ENCODE measurements around the gene PPP1R1A. TPM values are rescaled to one million over a fixed set of nuclear protein-coding genes. Genes with fewer than 3 reads are reported as not detected.

The PPP1R1A gene
- total and polyA plus RNA-seq, 2 experiments from 2014 or later = 154 to 196 TPM

DNA sequence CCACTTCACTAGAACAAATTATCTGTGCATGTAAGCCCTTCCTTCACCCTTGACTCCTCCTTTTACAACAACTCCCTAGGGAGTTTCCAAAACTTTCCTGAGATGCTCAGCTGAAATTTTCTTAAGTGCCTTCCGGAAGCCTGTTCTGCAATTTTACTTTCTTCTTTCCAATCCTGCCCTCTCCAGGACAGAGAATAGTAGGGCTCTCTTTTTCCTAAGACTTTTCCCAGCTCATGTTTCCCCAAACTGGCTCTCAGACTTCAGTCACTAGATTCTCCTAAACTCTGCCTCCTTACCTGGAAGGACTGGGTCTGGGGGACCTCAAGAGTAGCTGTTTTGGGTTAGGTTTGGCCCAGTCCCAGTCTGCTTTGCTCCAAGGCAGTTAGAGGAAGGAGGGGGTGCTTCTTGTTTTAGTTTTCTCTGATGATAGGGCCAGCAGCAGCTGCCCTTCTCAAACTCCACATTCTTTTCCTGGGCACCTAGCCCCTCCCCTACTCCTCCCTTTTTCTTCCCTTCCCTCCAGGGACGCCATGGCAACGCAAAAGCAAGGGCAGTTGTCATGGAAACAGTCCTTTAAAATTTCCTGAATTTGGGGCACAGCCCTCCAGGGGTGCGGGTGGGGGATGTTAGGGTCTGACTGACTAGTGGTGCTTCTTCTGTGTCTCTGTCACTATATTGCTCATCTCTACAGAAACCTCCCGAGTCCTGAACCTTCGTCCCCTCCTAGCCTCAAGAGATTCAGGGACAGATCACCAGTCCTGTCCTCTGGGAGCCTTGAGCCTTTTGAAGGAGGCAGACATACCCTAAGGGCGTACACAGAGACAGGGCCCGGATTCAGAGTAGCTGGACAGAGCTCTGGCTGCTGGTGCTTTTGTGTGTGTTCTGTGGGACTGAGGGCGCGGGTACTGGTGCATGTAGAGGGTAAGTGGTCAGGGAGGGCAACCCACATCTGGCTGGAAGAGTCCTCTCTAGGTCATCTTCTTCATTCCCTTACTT lies 17.0 kb downstream of the PPP1R1A start:
- no peaks in the 10 kb centered on the region for H3K9me3 ChIP-seq (ENCODE audit: low read depth)
- peak; percentile 8 for TF ChIP-seq CTCF (IDR thresholded peaks at IDR 0.05; ENCODE audit: low read depth, low read length)
- no peak overlapping the region for H3K27ac ChIP-seq
- H3K4me3 ChIP-seq = no peak overlapping the region
- DNase-seq (ENCODE audit: low read depth in 1 of 2, low spot score in 1 of 2) = peak; percentile 34 to 44
- H3K36me3 ChIP-seq = no peaks in the 10 kb centered on the region
- H3K4me1 ChIP-seq (ENCODE audit: low read depth) = no peaks in the 10 kb centered on the region
- no peaks in the 10 kb centered on the region for H3K27me3 ChIP-seq

DNA sequence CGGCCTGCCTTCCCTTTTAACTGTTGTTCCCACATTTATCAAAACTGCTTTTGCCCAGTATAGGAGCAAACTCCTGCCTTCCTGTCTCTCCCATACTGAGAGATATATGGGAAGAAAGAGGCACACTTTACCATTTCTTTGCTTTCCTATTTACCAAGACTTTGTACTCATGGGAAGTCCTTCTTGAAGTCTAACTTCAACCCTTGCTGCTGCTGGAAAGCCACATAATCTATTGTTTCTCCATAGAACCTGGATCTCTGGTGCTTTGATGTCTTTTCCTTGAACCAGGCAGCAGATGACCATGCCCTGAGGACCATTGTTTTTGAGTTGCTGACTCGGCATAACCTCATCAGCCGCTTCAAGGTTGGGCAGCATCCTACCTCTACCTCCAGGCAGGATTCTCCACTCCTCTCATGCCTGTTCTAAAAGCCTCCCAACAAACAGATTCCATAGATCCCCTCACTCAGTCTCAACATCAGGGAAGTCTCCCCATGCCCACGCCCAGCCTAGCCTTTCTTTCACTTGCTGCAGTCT lies 18.4 kb downstream of the PPP1R1A start:
- H3K9me3 ChIP-seq (ENCODE audit: low read depth) = no peaks in the 10 kb centered on the region
- no peak for DNase-seq (ENCODE audit: low read depth in 1 of 2, low spot score in 1 of 2)
- peaks cover 12% of the 10 kb centered on the region for H3K4me1 ChIP-seq (ENCODE audit: low read depth)
- H3K4me3 ChIP-seq = no peak overlapping the region
- no peaks in the 10 kb centered on the region for H3K27me3 ChIP-seq
- TF ChIP-seq CTCF (IDR thresholded peaks at IDR 0.05; ENCODE audit: low read depth, low read length) = no peak
- H3K27ac ChIP-seq = no peak overlapping the region
- no peaks in the 10 kb centered on the region for H3K36me3 ChIP-seq

GRCh38 chr12:54569072-54569471 lies 19.4 kb downstream of the PPP1R1A start:
- TF ChIP-seq CTCF (IDR thresholded peaks at IDR 0.05; ENCODE audit: low read depth, low read length) = no peak
- peaks cover 21% of the 10 kb centered on the region for H3K4me1 ChIP-seq (ENCODE audit: low read depth)
- DNase-seq (ENCODE audit: low read depth in 1 of 2, low spot score in 1 of 2) = no peak
- H3K27me3 ChIP-seq = no peaks in the 10 kb centered on the region
- no peak overlapping the region for H3K4me3 ChIP-seq
- no peaks in the 10 kb centered on the region for H3K36me3 ChIP-seq
- no peak overlapping the region for H3K27ac ChIP-seq
- no peaks in the 10 kb centered on the region for H3K9me3 ChIP-seq (ENCODE audit: low read depth)

GRCh38 chr12:54566792-54567191 lies 21.7 kb downstream of the PPP1R1A start:
- DNase-seq (ENCODE audit: low read depth in 1 of 2, low spot score in 1 of 2) = no peak
- H3K36me3 ChIP-seq = no peaks in the 10 kb centered on the region
- no peak overlapping the region for H3K27ac ChIP-seq
- peaks cover 39% of the 10 kb centered on the region for H3K4me1 ChIP-seq (ENCODE audit: low read depth)
- no peak overlapping the region for H3K4me3 ChIP-seq
- H3K9me3 ChIP-seq (ENCODE audit: low read depth) = no peaks in the 10 kb centered on the region
- no peaks in the 10 kb centered on the region for H3K27me3 ChIP-seq
- no peak for TF ChIP-seq CTCF (IDR thresholded peaks at IDR 0.05; ENCODE audit: low read depth, low read length)

DNA sequence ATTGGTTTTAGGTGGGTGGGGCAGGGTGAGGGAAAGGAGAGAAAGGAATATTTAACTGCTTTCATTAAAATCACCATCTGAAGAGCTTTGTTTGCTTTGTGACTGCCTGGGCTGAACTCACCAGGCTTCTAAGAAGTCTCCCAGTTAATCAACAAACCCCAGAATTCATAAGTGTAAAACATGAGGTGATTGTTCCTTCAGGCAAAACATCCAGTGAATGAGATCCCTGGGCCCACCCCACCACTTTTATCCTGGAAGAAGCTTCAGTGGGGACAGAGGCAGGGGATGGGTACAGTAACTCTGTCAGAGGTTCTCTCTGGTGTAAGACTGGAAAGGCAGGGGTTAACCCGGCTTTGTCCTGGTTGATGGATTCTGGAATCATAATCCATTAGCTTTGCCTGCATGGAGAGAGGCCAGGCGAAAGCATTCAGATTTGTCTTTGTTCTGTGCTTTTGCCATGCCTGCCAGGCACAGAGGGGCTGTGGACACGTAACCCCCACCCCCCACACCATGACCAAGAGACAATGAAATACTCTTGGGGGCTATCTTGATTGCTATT lies 22.4 kb downstream of the PPP1R1A start:
- Histone ChIP-seq H3K4me3 (no peak overlapping the region), H3K27ac (no peak overlapping the region)

More for the DNA sequence above, 22.4 kb downstream of the PPP1R1A start:
- TF ChIP-seq CTCF (IDR thresholded peaks at IDR 0.05; ENCODE audit: low read depth, low read length) = no peak
- no peak for DNase-seq (ENCODE audit: low read depth in 1 of 2, low spot score in 1 of 2)
- Histone ChIP-seq H3K27me3 (no peaks in the 10 kb centered on the region), H3K36me3 (no peaks in the 10 kb centered on the region), H3K9me3 (ENCODE audit: low read depth) (no peaks in the 10 kb centered on the region), H3K4me1 (ENCODE audit: low read depth) (peaks cover 46% of the 10 kb centered on the region)

Data from cardiac muscle cell (in vitro differentiated cells and primary cell).